ENCODE measurements around the gene KCNQ2.
"Not testable (repeated sequence)": the region's sequence is repeated elsewhere in the genome, so short reads cannot be mapped to it uniquely, and the experiment has no call there.

The KCNQ2 gene

DNA sequence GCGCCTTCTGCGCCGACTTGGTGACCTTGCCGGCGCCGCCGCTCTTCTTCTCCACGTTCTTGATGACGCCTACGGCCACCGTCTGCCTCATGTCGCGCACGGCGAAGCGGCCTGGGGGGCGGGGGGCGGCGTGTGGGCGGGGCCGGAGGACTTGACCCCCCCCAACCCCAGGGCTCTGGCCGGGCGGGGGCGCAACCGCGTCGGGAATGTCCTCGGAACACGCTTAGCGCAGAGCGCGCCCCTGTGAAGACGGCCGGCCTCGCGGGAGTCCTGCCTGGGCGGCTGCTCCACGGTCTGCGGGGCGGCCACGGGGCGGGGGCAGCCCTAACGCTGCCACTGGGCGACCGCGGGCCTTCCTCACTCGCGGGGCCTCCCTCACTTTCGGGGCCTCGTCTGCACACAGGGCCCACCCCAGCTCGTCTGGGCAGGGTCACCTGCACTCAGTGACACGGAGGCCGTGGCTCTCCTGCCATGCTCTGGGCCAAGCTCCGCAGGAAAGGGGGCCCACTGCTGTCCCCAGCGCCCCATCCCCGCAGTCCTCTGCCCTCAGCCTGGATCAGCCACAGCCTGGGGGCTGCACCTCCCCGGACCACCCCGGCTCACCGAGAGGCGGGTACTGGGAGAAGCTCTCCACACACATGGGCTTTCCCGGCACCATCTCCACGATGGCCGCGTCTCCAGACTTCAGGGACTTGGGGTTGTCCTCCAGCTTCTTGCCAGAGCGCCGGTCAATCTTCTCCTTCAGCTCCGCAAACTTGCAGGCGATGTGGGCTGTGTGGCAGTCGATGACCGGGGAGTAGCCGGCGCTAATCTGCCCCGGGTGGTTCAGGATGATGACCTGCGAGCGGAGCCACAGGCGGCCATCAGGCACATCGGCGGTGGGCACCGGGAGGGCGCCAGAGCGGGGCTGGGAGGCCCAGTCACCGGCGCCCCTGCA lies 16.1 kb upstream of the KCNQ2 start:
- DNase-seq, result no peak

DNA sequence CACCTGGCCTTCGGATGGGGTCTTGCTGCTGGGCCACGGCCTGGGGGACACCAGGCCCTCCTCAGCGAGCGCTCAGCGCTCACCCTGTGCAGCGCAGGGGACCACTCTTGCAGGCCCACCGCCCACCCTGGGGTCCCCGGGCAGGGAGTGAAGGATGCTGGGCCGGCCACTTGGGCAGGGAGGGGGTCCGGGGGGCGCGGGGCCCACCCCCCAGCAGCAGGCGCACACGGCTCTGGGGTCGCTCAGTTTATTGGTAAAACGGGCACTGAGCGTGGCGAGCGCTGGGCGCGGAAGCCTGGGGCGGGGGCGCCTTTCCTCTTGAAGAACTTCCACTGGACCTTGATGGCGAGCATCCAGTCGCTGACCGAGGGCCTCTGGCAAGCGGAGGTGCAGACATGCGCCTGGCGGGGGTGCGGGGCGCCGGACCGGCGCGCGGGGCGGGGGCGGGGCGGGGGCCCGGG lies 15.4 kb upstream of the KCNQ2 start:
- no peak for DNase-seq

DNA sequence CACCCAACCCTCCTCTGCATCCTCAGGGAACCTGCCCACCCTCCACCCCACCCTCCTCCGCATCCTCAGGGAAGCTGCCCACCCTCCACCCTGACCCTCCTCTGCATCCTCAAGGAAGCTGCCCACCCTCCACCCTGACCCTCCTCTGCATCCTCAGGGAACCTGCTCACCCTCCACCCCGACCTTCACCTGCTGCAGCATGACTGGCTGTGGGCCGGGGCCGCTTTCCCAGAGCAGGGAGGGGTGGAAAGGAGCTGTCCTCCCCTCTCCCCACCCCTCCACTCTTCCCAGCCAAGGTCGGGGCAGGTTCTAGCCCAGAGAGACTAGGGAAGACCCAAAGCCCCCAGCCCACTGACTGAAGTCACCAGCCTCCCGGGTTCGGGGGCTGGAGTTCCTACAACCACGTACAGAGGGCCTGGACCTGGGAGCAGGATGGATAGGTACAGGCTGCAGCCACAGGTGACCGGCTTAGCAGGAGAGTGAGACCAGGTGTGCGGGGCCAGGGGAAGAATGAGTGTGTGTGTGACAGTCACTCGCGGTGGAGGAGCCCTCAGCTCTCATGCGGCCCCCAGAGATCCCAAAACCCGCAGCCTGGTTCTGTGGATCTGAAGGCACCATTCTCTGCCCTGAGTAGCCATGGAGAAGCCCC lies 14.8 kb upstream of the KCNQ2 start:
- no peak for DNase-seq

- no peak for DNase-seq
Measured at GRCh38 chr20:63486300-63486855, 13.9 kb upstream of the KCNQ2 start.

- no peak for DNase-seq
Measured at GRCh38 chr20:63484651-63485403, 12.4 kb upstream of the KCNQ2 start.

GRCh38 chr20:63484236-63484635 lies 11.8 kb upstream of the KCNQ2 start:
- no peak for DNase-seq

GRCh38 chr20:63483834-63484233 lies 11.4 kb upstream of the KCNQ2 start:
- DNase-seq, result no peak

DNA sequence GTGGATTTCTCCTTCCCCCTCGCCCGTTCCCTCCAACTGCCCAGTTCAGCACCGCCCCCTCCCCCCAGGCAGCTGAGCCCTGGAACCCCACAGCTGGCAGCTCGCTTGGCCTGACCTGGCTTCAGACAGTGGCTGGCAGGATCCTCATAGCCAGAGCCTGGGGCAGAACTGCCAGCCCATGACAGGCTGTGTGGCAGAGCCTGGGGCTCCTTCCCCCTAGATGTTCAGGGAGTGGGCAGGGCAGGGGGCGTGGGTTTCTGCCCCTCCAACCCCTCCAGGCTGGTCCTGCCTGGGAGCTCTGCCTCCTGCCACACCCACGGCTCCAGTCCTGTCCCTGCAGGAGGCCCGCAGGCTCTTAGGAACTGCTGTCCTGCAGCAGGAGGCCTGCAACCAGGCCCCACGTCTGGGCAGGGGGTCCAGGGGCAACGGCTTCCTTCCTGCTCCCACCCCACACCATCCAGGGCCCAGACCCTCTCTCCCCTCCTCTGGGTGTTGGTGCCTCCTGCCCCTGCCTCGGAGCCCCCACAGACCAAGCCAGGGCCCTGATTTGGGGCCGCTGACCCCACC lies 9.6 kb upstream of the KCNQ2 start:
- DNase-seq, result no peak

DNA sequence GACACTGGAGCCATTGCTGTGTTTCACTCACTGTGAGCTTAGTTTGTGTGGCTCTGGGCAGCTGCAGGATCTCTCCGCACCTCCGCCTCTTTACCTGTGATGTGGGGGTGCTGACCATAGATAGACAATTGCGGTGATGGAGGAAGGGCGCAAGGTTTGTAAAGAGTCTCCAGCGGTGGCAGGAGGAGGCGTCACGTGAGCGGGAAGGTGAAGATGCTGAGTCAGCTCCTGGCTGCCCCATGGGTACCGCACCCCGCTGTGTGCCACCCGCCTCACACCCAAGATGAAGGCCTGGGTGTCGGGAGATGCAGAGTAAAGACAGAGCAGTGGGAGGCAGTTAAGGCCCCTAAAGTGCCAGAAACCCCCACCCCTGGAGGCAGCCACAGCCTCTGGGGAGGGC lies 9.0 kb upstream of the KCNQ2 start:
- no peak for DNase-seq

GRCh38 chr20:63479695-63480419 lies 7.4 kb upstream of the KCNQ2 start:
- DNase-seq, result not testable (repeated sequence)

DNA sequence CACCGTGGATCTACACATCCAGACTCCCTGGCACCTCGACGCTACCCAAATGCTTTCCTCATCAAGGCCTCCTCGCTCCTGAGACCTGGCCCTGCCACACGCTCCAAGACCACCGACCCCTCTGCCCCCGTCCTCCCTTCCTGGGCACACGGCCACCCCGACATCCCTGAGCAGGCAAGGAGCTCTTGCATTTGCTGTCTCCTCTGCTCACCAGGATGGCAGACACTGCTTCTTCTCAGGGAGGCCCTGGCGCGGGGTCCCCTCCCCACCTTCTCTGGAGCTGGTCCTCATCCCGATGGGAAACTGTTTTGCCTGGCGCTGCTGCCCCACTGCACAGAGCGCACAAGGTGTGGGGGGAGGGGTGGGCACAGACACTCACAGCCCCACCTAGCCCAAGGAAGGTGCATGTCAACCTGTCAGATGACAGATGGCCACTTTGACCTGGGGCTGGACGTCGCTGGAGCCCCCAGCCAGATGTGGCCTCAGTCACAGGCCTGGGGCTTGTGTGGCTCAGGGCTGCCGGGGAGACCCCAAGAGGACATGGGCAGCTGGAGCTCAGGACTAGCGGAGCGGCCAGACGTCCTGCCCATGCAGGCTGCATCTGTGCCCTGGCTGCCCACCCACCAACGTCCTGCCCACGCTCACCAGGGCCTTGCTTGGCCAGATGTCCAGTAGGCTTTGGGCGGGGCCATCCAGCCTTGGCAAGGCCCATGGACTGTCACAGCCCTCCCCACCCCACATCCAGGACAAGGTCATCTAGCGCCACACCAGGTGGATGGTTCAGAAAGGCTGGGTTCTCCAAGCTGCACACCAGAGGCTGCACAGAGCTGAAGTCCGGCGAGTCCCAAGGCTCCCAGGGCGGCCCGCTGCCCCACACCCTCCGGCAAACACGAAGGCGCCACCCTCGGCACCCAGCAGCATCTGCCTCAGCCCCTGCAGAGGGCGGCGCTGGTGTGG lies 6.2 kb upstream of the KCNQ2 start:
- DNase-seq, result no peak

DNA sequence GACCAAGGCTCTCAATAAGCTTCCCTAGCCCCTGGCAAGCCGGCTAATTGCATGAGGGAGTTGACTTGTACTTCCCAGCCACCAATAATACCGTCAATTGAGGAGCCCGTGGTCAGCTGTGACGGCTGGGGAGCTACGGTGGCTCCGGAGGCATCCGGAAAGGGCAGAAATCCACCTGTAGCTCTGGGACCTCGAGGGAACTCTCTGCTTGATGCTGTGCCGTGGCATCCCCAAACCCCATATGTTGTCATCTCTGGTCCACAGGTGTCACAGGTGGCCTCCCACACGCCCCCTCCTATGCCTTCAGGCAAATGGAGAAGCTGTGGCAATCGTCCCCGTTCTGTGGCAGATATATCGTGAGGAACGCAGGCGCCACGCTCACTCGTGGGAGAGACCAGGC lies 5.5 kb upstream of the KCNQ2 start:
- no peak for DNase-seq

GRCh38 chr20:63477061-63477616 lies 4.7 kb upstream of the KCNQ2 start:
- DNase-seq, result no peak

DNA sequence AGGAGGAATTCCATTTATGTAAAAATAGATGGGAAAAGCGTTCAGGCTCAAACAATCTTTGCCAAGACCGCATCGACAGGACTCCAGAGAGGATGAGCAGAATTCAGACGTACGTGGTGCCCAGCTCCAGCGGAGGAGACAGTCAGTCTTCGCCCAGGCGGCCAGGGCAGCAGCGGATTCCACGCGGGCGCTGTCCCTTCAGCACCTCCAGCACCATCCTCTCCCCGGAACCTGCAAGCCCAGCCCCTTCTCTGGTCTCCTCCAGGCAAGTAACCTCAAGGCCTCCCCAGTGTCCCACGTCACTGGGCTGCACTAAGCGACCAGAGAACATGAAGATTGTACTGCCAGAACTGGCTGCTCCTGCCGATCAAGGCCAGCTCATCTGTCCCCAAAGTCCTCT lies 2.8 kb upstream of the KCNQ2 start:
- DNase-seq, result no peak

DNA sequence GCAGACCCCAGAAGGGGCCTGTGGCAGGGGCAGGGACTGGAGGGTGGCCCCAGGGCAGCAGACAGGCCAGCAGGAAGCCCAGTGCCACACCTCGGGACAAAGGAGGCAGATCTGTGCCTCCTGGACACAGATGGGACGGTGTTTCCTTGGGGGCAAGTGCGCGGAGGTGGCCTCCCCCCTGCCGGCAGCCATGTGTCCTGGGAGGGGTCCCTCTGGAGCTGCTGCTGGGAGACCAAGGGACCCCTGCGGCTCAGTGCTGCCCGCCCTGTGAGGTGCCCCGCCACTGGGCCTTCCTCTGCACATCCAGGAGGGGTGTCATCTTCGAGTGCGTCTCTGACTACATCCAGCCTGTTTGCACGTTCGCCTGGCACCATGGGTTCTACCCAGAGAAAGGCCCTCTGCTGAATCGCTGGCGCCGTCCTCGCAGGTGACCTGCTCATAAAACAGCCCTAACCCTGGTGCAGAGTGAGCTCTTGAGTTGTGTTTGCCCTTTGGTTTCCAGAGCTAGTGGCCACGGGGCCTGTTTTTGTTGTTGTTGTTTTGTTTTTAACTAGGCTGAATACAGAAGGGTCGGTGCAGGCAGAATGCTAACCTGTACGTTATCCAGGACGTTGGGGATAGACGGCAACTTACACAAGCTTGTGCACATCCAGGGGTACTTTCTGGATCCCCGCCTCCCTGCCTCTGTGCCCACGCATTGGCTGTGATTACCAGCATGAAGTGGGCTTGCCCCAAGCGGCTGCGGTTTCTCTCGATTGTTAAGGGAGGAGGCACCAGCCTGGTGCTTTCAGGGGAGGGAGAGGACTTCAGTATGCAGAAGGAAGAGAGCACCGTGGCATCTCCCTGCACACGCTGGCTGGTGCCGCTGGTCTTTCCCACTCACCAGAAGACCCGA lies 1.3 kb upstream of the KCNQ2 start:
- no peak for DNase-seq

- DNase-seq, result no peak
Measured at GRCh38 chr20:63472862-63473390, 471 bp upstream of the KCNQ2 start.

GRCh38 chr20:63471717-63471980 lies 806 bp downstream of the KCNQ2 start:
- DNase-seq, result no peak

GRCh38 chr20:63471002-63471716 lies 1.3 kb downstream of the KCNQ2 start:
- DNase-seq, result no peak

DNA sequence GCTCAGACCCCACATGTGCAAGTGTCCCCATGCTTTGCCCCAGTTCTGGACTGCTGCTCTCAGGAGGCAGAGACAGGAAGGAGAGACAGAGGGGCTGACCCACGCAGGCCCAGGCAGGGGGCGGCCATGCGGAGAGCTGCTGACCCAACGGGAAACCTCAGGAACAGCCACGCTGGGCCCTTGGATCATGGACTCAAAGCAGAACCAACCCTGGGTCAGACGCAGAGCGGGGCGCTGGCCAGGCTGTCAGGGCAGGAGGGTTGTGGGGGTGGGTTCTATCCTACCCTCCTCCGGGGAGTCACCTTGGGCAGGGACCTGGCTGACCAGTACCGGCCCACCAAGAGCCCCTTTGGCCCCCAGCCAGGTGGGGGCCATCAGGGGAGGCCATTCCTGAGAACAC lies 2.0 kb downstream of the KCNQ2 start:
- DNase-seq, result no peak

Measured in HCEC 1CT (cell line).